NCI-H2171 (cell line): Measurements from ENCODE around the gene MTA2.

ENCODE experiments used
- DNase-seq: peaks from one replicate; lab custom pipeline; 2025; lab: John Stamatoyannopoulos, UW

Gene MTA2

GRCh38 chr11:62612366-62613290 is 11.0 kb upstream of the MTA2 start, which contains the start of the genes EML3 and ROM1:
Gene EML3 (minus strand): TSS chr11:62612775. CDS start chr11:62612457, 318 bp downstream.
Gene ROM1 (plus strand): TSS chr11:62613257. CDS start chr11:62613282, 25 bp downstream.
- peak; percentile 64 for DNase-seq

GRCh38 chr11:62611705-62612365 is 10.2 kb upstream of the MTA2 start:
- DNase-seq, result peak; percentile 16

- DNase-seq, result no peak
These were observed 9.4 kb upstream of the MTA2 start for GRCh38 chr11:62610814-62611704.

- DNase-seq, result no peak
These were observed 8.7 kb upstream of the MTA2 start for GRCh38 chr11:62610403-62610802.

GRCh38 chr11:62608776-62609175 is 7.1 kb upstream of the MTA2 start:
- DNase-seq, result no peak

DNA sequence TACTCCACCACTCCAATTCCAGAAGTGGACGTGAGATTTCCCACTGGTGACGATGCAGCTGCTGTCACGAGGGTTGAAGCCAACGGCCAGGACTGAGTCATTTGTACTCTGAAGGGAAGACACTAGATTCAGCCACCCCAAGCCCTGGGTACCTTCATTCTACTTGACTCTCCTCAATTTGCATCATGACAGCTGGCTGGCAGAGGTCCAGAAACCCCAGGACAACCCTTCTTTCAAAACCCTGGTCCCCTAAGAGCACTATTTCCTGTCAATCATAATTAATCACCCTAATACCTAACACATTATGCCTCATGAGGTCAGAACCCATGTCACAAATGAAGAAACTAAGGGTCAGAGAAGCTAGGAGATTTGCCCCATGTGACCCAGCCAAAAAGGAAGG is 6.0 kb upstream of the MTA2 start:
- DNase-seq, result no peak

- DNase-seq, result no peak
These were observed 4.2 kb upstream of the MTA2 start for GRCh38 chr11:62605902-62606301.

GRCh38 chr11:62605467-62605866 is 3.8 kb upstream of the MTA2 start:
- DNase-seq, result no peak

- DNase-seq, result no peak
These were observed 2.9 kb upstream of the MTA2 start for GRCh38 chr11:62604460-62605120.

DNA sequence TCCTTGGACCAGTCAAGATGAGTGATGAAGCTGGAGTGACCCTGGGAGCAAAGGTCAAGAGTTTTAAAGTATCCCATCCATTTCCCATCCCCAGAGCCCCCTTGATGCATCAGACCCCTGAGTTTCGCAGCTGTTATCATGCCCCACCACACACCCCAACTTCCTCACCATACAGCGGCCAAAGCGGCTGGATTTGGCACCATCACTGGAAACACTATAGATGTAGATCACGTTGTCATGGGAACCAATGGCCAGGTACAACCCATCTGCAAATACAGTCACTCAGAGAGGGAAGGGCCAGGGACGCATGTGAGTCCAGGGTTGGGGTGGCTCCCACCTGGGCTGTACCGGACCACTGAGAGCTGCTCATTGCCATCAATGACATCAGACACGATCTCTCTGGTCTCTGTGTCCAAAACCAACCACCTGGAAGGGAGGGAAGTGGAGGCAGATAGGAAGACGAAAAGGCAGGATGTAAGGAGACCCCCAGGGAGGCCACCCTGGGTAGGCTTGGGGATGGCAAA is 2.2 kb upstream of the MTA2 start:
- DNase-seq, result no peak

GRCh38 chr11:62603072-62603408 is 1.4 kb upstream of the MTA2 start:
- DNase-seq, result no peak

DNA sequence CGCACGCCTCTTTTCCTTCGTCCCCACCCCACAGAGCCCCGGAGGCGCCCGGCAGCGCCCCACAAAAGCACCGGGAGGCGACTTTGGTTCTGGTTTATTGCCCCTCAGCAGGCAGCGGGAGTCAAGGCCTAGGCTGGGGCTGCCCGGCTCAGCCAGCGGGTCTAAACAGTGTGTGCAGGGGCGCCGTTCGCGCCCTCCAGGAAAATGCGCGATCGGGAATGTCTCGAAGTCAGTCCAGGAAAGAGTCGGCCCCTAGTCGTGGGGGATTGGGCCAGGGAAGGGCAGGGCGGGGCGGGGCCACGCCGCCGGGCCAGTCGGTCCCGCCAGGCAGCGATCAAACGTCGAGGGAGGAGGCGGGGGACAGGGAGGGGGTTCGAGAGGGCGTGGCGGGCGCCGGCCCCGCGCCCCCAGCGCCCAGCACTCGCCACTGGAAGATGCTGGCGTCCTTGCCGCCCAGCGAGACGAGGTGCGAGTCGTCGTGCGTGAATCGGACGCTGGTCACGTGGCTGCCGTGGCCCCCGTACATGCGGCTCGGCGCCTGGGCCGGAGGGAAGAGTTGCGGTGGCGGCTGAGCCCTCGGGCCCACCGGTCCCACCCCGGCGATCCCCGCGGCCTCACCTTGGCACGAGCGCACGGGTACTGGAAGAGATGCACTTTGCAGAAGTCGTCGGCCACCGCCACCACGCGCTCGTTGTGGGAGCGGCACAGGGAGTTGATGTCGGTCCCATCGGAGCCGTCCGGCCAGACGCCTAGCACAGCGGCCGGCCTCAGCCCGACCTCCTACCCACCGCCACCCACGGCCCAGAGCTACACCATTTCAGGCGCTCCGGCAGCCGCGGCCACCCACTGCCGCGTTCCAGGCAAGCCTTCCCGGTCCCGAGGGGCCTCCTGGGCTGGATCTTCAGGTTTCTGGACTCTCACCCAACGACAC is 741 bp upstream of the MTA2 start:
- DNase-seq, result peak; percentile 60

DNA sequence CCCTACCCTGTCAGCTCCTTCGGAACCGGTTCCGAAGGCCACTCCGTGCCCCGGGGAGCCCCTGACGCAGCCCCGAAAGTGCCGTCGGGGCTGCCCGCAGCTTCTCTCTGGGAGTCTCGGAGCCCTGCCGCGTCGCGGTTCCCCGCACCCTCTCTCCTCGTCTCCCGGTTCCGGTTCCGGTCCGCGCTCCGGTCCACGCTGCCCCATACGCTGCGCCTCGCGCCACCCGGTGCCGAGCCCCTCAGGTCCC is 618 bp downstream of the MTA2 start:
- DNase-seq, result no peak

DNA sequence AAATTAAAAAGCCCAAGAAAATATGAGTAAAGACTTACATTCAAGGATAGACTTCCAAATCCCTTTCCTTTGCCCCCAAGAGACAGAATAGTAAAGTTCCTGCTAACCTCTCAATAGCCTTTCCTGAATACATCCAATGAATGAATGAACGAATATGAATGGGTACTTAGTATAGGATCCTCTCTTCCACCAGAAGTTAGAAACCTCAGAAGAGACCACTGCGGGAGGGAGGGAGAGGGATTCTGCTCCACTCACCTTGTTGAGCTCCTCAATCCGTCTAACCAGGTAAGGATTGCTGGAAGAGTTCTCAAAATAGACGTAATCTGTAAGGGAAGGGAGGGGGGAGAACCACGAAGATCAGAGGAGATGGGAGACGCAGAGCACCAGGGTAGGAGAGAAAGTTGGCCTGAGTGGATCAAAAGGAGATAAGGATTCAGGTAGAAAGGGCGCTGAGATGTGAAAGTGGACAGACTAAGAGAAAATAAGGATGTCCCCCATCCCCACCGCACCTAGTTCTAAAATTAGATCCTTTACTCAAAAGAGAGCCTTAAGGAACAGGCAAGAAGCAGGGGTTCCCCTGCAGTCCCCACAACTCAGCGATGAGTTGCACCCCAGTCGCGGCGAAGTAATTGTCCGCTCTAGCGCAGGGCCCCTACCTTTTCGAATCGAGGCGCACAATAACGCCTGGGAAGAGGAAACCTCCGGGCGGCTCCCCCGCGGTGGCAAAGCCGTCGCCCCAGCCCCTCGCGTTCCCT is 1.1 kb downstream of the MTA2 start:
- DNase-seq, result no peak

DNA sequence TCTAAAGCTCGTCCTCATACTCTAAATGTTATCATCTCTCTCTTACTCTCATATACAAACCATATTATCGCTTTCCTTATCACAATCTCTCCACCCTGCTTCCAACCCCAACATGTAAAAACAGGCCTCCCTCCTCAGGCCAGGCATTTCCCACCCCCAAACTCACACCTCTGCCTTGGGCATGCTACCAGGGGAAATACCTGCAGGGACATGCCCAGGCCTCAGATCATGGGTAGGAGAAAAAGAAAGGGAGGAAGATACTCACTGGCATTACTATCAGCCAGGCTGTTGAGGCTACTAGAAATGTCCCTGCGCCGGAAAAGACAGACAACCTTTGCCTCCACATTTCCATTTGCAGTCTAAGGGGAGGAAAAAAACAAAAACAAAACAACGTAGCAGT is 1.8 kb downstream of the MTA2 start:
- DNase-seq, result no peak

- DNase-seq, result peak; percentile 93
These were observed 2.5 kb downstream of the MTA2 start for GRCh38 chr11:62599069-62599696.

GRCh38 chr11:62595124-62595523 is 6.5 kb downstream of the MTA2 start:
- DNase-seq, result no peak

DNA sequence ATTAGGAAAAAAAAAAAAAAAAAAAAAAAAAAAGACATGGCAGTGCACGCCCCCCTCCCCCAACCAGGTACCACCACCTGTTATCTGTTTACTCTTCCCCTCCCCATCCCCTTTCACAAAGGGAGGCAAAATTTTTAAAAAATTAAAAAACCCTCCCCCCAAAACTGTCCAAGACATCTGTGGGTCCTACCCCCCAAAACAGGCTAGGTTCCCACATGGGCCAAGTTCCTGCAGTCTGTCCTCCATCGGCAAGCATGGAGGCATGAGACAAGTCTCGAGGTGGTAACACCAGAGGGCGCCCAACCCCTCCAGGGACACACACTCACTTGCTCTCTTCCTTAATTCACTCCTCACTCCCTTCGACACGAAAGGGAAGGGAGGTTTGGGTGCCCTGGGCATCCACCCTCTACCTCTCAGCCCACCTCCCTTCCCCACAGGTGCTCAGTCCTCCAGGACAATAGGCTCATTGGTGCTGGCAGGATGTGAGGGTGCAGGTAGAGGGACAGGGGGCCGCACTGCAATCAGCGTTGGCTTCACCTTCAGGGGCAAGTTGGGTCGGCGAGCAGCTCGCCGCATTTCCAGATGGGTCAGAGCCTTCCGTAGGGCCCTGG is 8.1 kb downstream of the MTA2 start:
- DNase-seq, result peak; percentile 39

DNA sequence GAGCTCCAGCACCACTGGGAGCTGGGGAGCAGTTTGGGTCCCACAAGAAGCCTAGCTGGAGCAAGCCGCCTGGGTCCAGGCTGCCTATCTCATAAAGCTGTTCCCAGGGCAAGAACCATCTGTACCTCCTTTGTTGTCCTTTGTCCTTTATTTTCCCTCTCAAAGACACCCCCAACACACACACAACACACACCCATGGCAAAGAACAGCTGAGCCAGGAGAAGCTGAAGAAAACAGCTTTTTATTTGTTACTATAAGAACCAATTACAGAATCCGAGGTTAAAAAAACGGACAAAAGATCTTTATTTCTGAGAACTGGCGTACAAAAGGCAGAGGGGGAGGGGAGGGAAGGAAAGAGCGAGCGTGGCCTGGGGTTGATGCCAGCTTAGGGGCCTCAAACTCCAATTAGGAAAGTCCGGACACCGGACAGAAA is 8.7 kb downstream of the MTA2 start:
- DNase-seq, result no peak
